ENCODE measurements around the gene ZNF48.

- TF ChIP-seq TAF1 (IDR thresholded peaks at IDR 0.05; ENCODE audit: borderline replicate concordance, insufficient read depth, low read length) (no peak), POLR2AphosphoS5 (IDR thresholded peaks at IDR 0.05; ENCODE audit: low read depth, low read length) (no peak), REST (IDR thresholded peaks at IDR 0.05; ENCODE audit: insufficient read depth in 1 of 2, low read depth in 2 of 2, low read length in 2 of 2) (no peak), SIN3A (IDR thresholded peaks at IDR 0.05; ENCODE audit: borderline replicate concordance, insufficient read depth, low read length) (no peak), FOXP2 (optimal IDR thresholded peaks at IDR 0.05; ENCODE audit: borderline replicate concordance, extremely low read depth, extremely low read length, insufficient read depth) (no peak)
Measured at GRCh38 chr16:30421010-30421409, 25.8 kb downstream of the ZNF48 start.

All from PFSK-1 (cell line).